Karpas-422 (cell line): ENCODE results near the gene BBX. TPM values are rescaled to one million over a fixed set of nuclear protein-coding genes. Genes with fewer than 3 reads are reported as not detected.

ENCODE experiments used
- DNase-seq: peaks from one replicate; pipeline ENCODE4 v3.0.0-alpha.2; 2015
- H2AFZ ChIP-seq: fragments of 200-600 bp; sonication (generic); 2 replicates; pipeline ENCODE4 v1.6.1; 2014; ENCODE audit warnings: antibody characterized with exemption, low read length, mixed read lengths
- H3K27ac ChIP-seq: fragments of 200-600 bp; sonication (generic); 2 replicates; pipeline ENCODE4 v1.5.1; 2014; ENCODE audit warnings: mild to moderate bottlenecking, low read length, moderate library complexity
- H3K27me3 ChIP-seq: fragments of 200-600 bp; sonication (generic); 2 replicates; pipeline ENCODE4 v1.6.1; 2014; ENCODE audit warnings: low read length, mixed read lengths
- H3K36me3 ChIP-seq: fragments of 200-600 bp; sonication (generic); 2 replicates; pipeline ENCODE4 v1.6.1; 2014; ENCODE audit warnings: low read length, mixed read lengths; ENCODE audit not compliant: insufficient read depth
- H3K4me1 ChIP-seq: fragments of 200-600 bp; sonication (generic); 2 replicates; pipeline ENCODE4 v1.6.1; 2014; ENCODE audit warnings: mild to moderate bottlenecking, low read length, mixed read lengths
- H3K4me2 ChIP-seq: fragments of 200-600 bp; sonication (generic); 2 replicates; pipeline ENCODE4 v1.6.1; 2014; ENCODE audit warnings: low read length, low read depth, mild to moderate bottlenecking; ENCODE audit not compliant: poor library complexity, severe bottlenecking
- H3K4me3 ChIP-seq: fragments of 200-600 bp; sonication (generic); 2 replicates; pipeline ENCODE4 v1.5.1; 2014; ENCODE audit warnings: mild to moderate bottlenecking, antibody characterized with exemption, low read length, mixed read lengths
- H3K79me2 ChIP-seq: fragments of 200-600 bp; sonication (generic); 2 replicates; pipeline ENCODE4 v1.6.1; 2014; ENCODE audit warnings: mild to moderate bottlenecking, low read length, mixed read lengths
- H3K9ac ChIP-seq: fragments of 200-600 bp; sonication (generic); 2 replicates; pipeline ENCODE4 v1.6.0; 2014; ENCODE audit warnings: low read length
- H3K9me2 ChIP-seq: fragments of 200-600 bp; sonication (generic), shearing (Covaris generic); replicated peaks from 2 replicates; pipeline ENCODE4 v1.6.0; 2014; ENCODE audit warnings: mild to moderate bottlenecking, low read length, moderate library complexity; ENCODE audit not compliant: insufficient read depth
- H3K9me3 ChIP-seq: fragments of 300-700, 200-600 bp; sonication (generic); 2 replicates; pipeline ENCODE4 v1.6.1; 2014; ENCODE audit warnings: low read length, mixed read lengths
- H4K20me1 ChIP-seq: fragments of 200-600 bp; sonication (generic); 2 replicates; pipeline ENCODE4 v1.6.1; 2014; ENCODE audit warnings: mild to moderate bottlenecking, antibody characterized with exemption, low read length, low read depth; ENCODE audit not compliant: insufficient read depth
- total RNA-seq: library from RNA; depleted of rRNA; stranded (reverse); fragments of >200 nt; shearing (Covaris generic); gene quantifications from 2 replicates; pipeline ENCODE4 v1.2.3, GENCODE V29; 2014; ENCODE audit warnings: low replicate concordance

Gene BBX
- total RNA-seq, 1 experiment from 2014 or later: 109 TPM

DNA sequence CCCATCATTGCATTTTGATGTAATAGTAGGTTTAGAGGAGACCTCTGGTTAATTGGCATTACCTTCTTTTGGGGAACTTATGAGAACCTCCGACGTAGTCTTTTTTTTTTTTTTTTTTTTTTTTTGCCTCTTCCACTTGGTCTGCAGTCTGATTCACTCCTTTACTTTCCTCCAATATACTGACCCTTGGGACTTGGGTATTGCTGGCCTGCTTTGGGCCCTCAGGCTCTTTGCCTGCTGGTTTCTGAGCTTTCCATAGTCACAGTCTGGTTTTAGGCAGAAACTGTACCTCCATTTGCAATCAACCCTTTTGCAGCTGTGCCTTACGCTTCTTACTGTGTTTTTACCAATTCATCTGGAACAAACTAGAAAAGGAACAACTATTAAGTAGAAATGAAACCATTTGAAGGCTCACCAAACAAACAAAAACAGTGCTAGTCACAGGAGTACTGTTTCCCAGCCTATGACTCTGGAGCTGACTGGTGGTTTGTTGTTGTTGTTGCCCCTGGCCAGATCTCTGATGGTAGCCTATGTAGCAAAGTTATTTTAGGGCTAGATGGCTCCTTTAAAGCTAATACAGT is 272.8 kb downstream of the BBX start:
- H3K9me2 ChIP-seq: no peaks in the 10 kb centered on the region
- H3K4me3 ChIP-seq: no peak overlapping the region
- no peak for DNase-seq
- no peaks in the 10 kb centered on the region for H3K9me3 ChIP-seq
- no peak overlapping the region for H3K27ac ChIP-seq
- peaks cover 27% of the 10 kb centered on the region; the same call in 1 of the 2 replicates for H3K36me3 ChIP-seq
- H4K20me1 ChIP-seq: no peaks in the 10 kb centered on the region
- no peaks in the 10 kb centered on the region for H3K27me3 ChIP-seq
- H3K9ac ChIP-seq: no peak overlapping the region
- 0 out of 2 replicates have a peak, but pooled peaks cover 4% of the 10 kb centered on the region for H3K79me2 ChIP-seq
- no peaks in the 10 kb centered on the region; the same call in 1 of the 2 replicates for H3K4me1 ChIP-seq
- H2AFZ ChIP-seq: no peak overlapping the region
- no peak overlapping the region for H3K4me2 ChIP-seq

DNA sequence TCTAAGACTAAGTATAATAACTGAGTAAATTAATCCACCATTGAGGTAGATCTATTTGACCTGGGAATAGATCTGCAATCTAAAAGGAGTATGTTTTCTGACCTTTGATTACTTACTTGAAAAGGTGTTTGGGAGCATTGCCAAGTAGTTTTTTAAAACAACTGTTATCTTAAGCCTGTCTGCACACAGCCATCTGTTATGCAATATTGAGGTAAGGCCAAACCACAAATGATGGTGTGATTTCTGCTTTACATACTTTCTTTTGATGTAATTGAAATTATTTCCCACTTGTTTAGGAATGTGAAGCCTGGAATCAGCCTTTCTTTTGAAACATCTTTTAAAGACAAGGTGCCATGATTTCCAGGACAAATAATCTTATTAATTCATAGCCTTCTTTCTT is 274.0 kb downstream of the BBX start:
- Histone ChIP-seq H3K9me3 (no peaks in the 10 kb centered on the region), H3K9me2 (no peaks in the 10 kb centered on the region), H3K9ac (no peak overlapping the region), H3K36me3 (peaks cover 26% of the 10 kb centered on the region), H3K4me2 (no peak overlapping the region), H3K27ac (peak overlapping the region; percentile 11; the same call in 1 of the 2 replicates), H3K79me2 (0 out of 2 replicates have a peak, but pooled peaks cover 4% of the 10 kb centered on the region), H2AFZ (no peak overlapping the region), H4K20me1 (no peaks in the 10 kb centered on the region), H3K4me3 (no peak overlapping the region), H3K27me3 (no peaks in the 10 kb centered on the region), H3K4me1 (no peaks in the 10 kb centered on the region; the same call in 1 of the 2 replicates)
- DNase-seq: no peak

DNA sequence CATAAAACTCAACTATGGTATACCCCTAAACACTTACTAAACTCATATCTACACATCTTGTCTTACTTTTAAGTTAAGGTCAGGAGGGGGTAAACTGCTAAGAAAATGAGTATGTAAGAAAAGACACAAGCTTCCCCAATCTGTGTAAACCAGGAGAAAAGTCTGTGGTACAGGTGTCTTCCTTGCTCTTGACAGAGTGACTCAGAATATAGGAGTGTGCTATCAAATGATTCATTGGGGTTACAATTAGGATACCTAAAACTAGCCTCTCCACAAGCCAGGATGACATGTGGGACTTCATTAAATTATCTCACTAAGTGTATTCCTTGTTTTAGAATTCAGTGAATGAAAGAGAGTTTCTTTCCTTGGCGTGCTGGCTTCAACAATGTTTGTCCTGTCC is 274.8 kb downstream of the BBX start:
- Histone ChIP-seq H2AFZ (no peak overlapping the region), H3K36me3 (peaks cover 21% of the 10 kb centered on the region), H3K27ac (no peak overlapping the region), H3K79me2 (0 out of 2 replicates have a peak, but pooled peaks cover 4% of the 10 kb centered on the region), H4K20me1 (no peaks in the 10 kb centered on the region), H3K9ac (no peak overlapping the region), H3K4me2 (no peak overlapping the region), H3K27me3 (no peaks in the 10 kb centered on the region), H3K4me3 (no peak overlapping the region), H3K4me1 (no peaks in the 10 kb centered on the region; the same call in 1 of the 2 replicates), H3K9me2 (no peaks in the 10 kb centered on the region), H3K9me3 (no peaks in the 10 kb centered on the region)
- DNase-seq: no peak

DNA sequence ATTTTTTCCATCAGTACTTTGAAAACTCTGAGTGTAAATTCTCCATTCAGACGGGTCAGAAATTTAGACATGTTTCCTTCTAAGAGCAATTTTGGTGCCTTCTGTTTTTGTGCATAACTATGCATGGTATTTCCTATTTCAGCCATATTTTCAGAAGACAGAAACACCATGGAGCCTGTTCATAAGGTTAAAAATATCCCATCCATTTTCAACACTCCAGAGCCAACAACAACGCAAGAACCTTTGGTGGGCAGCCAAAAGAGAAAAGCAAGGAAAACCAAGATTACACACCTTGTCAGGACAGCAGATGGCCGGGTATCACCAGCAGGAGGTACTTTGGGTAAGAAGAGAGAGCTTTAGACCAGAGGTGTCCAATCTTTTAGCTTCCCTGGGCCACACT is 275.6 kb downstream of the BBX start:
- Histone ChIP-seq H3K36me3 (peaks cover 25% of the 10 kb centered on the region), H3K4me3 (no peak overlapping the region), H3K27ac (no peak overlapping the region), H4K20me1 (no peaks in the 10 kb centered on the region), H3K4me1 (no peaks in the 10 kb centered on the region; the same call in 1 of the 2 replicates), H3K79me2 (0 out of 2 replicates have a peak, but pooled peaks cover 4% of the 10 kb centered on the region), H2AFZ (no peak overlapping the region), H3K27me3 (no peaks in the 10 kb centered on the region), H3K4me2 (no peak overlapping the region), H3K9me3 (no peaks in the 10 kb centered on the region), H3K9ac (no peak overlapping the region), H3K9me2 (no peaks in the 10 kb centered on the region)
- DNase-seq: no peak

DNA sequence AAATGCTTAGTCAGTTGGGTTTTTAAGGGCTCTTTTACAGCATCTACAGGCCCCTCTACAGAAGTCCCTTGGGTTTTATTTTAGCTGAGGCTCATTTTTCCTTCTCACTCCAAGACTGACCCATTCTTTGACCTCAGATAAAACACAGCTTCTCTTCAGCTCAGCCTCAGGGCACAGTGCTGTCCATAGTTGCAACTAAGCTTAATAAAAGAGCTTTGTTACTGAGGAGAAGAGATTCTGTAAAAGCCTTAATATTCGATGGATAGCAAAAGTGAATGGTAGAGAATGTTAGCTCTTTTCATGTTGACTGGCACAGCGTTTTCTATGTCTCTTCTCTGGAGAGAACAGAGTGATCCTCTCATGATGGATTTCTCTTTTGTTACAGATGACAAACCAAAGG is 277.9 kb downstream of the BBX start:
- Histone ChIP-seq H4K20me1 (no peaks in the 10 kb centered on the region), H2AFZ (no peak overlapping the region), H3K36me3 (peaks cover 31% of the 10 kb centered on the region), H3K9me2 (no peaks in the 10 kb centered on the region), H3K9ac (no peak overlapping the region), H3K27me3 (no peaks in the 10 kb centered on the region), H3K4me1 (no peaks in the 10 kb centered on the region; the same call in 1 of the 2 replicates), H3K9me3 (no peaks in the 10 kb centered on the region), H3K79me2 (no peaks in the 10 kb centered on the region), H3K27ac (no peak overlapping the region), H3K4me3 (no peak overlapping the region), H3K4me2 (no peak overlapping the region)
- DNase-seq: no peak

GRCh38 chr3:107803170-107803569 is 280.4 kb downstream of the BBX start:
- H3K36me3 ChIP-seq: peaks cover 49% of the 10 kb centered on the region
- no peak for DNase-seq
- no peaks in the 10 kb centered on the region for H3K9me2 ChIP-seq
- no peak overlapping the region for H3K4me2 ChIP-seq
- H3K9ac ChIP-seq: no peak overlapping the region
- H3K4me1 ChIP-seq: no peaks in the 10 kb centered on the region
- H3K4me3 ChIP-seq: no peak overlapping the region
- H3K9me3 ChIP-seq: no peaks in the 10 kb centered on the region
- H4K20me1 ChIP-seq: no peaks in the 10 kb centered on the region
- no peaks in the 10 kb centered on the region for H3K27me3 ChIP-seq
- H3K27ac ChIP-seq: no peak overlapping the region
- H3K79me2 ChIP-seq: no peaks in the 10 kb centered on the region
- no peak overlapping the region for H2AFZ ChIP-seq

DNA sequence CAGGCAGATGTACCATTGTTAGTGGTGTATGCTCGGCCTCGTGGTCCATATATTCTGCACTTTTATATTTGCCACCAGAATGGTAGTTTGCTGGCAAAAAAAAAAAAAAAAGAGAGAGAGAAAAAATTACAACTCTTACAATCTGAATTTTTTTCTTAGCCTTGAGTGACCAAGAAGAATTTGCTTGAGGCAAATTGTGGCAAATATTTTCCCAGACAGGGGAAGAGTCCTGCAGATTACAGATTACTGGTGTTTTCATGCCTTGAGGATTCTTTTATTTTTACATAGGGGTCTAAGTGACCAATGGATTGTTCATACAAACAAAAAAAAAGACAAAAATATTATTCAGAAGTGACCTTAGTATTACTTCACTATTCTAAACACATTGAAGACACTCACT is 283.3 kb downstream of the BBX start:
- peaks cover 55% of the 10 kb centered on the region for H3K36me3 ChIP-seq

GRCh38 chr3:107806536-107806935 is 283.8 kb downstream of the BBX start:
- Histone ChIP-seq H4K20me1 (no peaks in the 10 kb centered on the region), H3K4me2 (no peak overlapping the region), H3K36me3 (peaks cover 53% of the 10 kb centered on the region; the same call in 1 of the 2 replicates), H3K4me1 (no peaks in the 10 kb centered on the region), H3K79me2 (no peaks in the 10 kb centered on the region), H2AFZ (no peak overlapping the region), H3K27me3 (no peaks in the 10 kb centered on the region), H3K9me3 (no peaks in the 10 kb centered on the region), H3K9me2 (no peaks in the 10 kb centered on the region), H3K27ac (no peak overlapping the region), H3K9ac (no peak overlapping the region), H3K4me3 (no peak overlapping the region)
- no peak for DNase-seq

More for the DNA sequence above, 283.3 kb downstream of the BBX start:
- Histone ChIP-seq H3K4me1 (no peaks in the 10 kb centered on the region), H3K27me3 (no peaks in the 10 kb centered on the region), H3K27ac (no peak overlapping the region), H4K20me1 (no peaks in the 10 kb centered on the region), H3K9me2 (no peaks in the 10 kb centered on the region), H3K9ac (no peak overlapping the region), H3K79me2 (no peaks in the 10 kb centered on the region), H3K4me2 (no peak overlapping the region), H3K4me3 (no peak overlapping the region), H3K9me3 (no peaks in the 10 kb centered on the region), H2AFZ (no peak overlapping the region)
- no peak for DNase-seq
